A673 (cell line): ENCODE measurements around the gene GMPPB.

Experiments used
- CTCF ChIP-seq: fragments of 300-800, 200-600 bp; sonication (generic); conservative IDR thresholded peaks from 2 replicates; pipeline ENCODE4 v1.5.1; 2017; ENCODE audit warnings: low read depth, mild to moderate bottlenecking, antibody characterized with exemption, low read length, moderate library complexity, mixed read lengths
- EZH2 ChIP-seq: fragments of 200-600 bp; sonication (generic); IDR thresholded peaks from 2 replicates; pipeline ENCODE4 v1.6.1; 2017; ENCODE audit warnings: borderline replicate concordance, low read depth, mild to moderate bottlenecking, mixed read lengths, antibody characterized with exemption, low read length; ENCODE audit not compliant: poor library complexity, severe bottlenecking

DNA sequence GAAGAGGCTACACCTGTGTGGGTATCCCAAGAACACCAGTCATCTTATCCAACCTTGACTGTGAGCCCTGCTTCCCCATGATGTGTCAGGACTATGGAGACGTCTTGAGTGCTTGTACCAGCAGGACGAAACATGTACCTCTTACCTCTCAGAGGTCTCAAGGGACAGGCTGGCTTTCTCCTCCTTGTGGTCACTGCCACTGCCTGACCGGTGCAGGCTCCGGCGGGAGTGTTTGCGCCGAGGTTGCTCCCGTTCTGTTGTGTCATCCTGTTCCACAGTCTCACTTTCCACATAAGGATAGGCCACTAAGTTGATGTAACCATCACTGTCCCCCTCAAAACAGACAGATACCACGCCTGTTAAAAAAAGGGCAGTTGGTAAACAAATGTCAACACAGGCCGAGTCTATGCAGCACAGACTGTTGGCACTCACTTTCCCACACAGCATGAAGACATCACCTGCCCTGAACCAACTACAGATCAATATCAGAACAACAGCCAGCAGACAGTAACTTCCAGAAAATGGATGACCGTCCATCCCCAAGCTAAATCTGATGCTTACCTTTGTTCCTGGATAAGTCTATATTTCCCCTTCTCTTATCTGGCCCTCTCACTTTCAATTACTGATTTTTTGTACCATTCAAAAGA lies 14.4 kb upstream of the GMPPB start:
- no peak for TF ChIP-seq CTCF
- TF ChIP-seq EZH2: no peak
